ENCODE results near the gene TSPYL4. TPM values are rescaled to one million over a fixed set of nuclear protein-coding genes. Genes with fewer than 3 reads are reported as not detected.
A peak's percentile ranks its signal among the peaks of the same experiment; 100 is the strongest.

TSPYL4 gene
- total RNA-seq, 1 experiment from 2014 or later, result 15.0 TPM

DNA sequence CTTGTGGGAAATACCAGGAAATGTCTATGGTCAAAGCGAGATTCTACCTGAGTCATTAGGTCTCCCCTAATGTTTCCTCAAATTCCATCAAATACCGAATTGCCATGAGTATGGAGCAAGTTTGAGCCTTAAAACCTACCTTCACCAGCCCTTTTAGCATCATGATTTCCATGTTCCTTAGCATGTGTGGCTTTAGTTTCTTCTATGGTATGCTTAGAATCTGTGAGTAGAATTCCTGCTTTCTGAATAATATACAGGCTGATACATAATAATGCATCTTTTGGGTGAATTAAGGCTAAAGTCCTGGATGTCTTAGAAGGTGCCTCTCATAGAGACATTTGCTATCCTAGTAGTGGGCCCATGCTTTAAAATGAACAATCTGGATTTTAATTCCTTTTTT, 32.0 kb downstream of the TSPYL4 start:
- no TSS peak for BruUV-seq (replicated peaks)
- no peaks in the 10 kb centered on the region for H3K27me3 Mint-ChIP-seq (ENCODE audit: unreplicated experiment)
- TF ChIP-seq, protein P1, sequence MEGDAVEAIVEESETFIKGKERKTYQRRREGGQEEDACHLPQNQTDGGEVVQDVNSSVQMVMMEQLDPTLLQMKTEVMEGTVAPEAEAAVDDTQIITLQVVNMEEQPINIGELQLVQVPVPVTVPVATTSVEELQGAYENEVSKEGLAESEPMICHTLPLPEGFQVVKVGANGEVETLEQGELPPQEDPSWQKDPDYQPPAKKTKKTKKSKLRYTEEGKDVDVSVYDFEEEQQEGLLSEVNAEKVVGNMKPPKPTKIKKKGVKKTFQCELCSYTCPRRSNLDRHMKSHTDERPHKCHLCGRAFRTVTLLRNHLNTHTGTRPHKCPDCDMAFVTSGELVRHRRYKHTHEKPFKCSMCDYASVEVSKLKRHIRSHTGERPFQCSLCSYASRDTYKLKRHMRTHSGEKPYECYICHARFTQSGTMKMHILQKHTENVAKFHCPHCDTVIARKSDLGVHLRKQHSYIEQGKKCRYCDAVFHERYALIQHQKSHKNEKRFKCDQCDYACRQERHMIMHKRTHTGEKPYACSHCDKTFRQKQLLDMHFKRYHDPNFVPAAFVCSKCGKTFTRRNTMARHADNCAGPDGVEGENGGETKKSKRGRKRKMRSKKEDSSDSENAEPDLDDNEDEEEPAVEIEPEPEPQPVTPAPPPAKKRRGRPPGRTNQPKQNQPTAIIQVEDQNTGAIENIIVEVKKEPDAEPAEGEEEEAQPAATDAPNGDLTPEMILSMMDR (IDR thresholded peaks at IDR 0.05; ENCODE audit: unreplicated experiment), result no peak
- no peak overlapping the region for H3K27ac Mint-ChIP-seq (ENCODE audit: unreplicated experiment)
- DNase-seq, result no peak
- CTCF ChIA-PET, result no interaction called here
- H3K4me3 Mint-ChIP-seq (ENCODE audit: low read depth, unreplicated experiment), result no peak overlapping the region
- intact Hi-C loops (cut with micrococcal nuclease; ENCODE audit: unreplicated experiment), result no loop called here
- no peaks in the 10 kb centered on the region for H3K9me3 Mint-ChIP-seq (ENCODE audit: low read depth, unreplicated experiment)
- no peaks in the 10 kb centered on the region for H3K36me3 Mint-ChIP-seq (ENCODE audit: insufficient read depth, unreplicated experiment)
- H3K4me1 Mint-ChIP-seq (ENCODE audit: low read depth, unreplicated experiment), result no peaks in the 10 kb centered on the region

DNA sequence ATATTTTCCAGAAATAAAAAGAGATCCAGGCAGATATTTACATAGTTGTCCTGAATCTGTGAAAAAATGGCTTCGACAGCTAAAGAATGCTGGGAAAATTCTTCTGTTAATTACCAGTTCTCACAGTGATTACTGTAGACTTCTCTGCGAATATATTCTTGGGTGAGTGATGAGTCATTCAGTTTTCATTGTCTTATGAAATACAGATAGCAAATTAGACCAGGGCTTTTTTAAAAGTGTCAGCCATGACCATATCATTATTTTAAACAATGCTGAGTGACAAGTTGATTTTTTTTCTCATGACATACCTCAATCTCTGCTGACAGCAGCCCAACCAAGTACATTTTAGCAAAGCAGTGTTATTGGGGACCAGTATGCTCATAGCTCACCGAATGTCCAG, 32.8 kb downstream of the TSPYL4 start:
- TF ChIP-seq, protein P1 (IDR thresholded peaks at IDR 0.05; ENCODE audit: unreplicated experiment), result no peak
- no TSS peak for BruUV-seq (replicated peaks)
- no peaks in the 10 kb centered on the region for H3K27me3 Mint-ChIP-seq (ENCODE audit: unreplicated experiment)
- H3K4me1 Mint-ChIP-seq (ENCODE audit: low read depth, unreplicated experiment), result no peaks in the 10 kb centered on the region
- no peak overlapping the region for H3K27ac Mint-ChIP-seq (ENCODE audit: unreplicated experiment)
- no peak for DNase-seq
- H3K36me3 Mint-ChIP-seq (ENCODE audit: insufficient read depth, unreplicated experiment), result no peaks in the 10 kb centered on the region
- no peak overlapping the region for H3K4me3 Mint-ChIP-seq (ENCODE audit: low read depth, unreplicated experiment)
- CTCF ChIA-PET, result no interaction called here
- intact Hi-C loops (cut with micrococcal nuclease; ENCODE audit: unreplicated experiment), result no loop called here
- H3K9me3 Mint-ChIP-seq (ENCODE audit: low read depth, unreplicated experiment), result no peaks in the 10 kb centered on the region

DNA sequence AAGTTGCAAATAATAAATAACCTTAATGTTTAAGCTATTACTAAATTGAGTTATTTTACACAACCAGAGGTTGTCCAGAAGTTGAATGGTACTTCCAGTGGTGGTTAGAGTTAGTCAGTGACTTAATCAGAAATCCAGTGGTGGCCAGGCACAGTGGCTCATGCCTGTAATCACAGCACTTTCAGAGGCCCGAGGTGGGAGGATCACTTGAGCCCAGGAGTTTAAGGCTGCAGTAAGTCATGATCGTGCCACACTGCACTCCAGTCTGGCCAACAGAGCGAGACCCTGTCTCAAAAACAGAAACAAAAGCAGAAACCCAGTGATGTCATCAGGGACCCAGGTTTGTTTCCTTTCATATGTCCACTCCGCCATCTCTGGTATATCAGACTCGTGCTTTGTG, 35.0 kb downstream of the TSPYL4 start:
- intact Hi-C loops (cut with micrococcal nuclease; ENCODE audit: unreplicated experiment), result loop anchor here (5.0 kb wide), 2 partner anchors 343 to 428 kb away; no protein-coding TSS in a partner anchor
- H3K4me1 Mint-ChIP-seq (ENCODE audit: low read depth, unreplicated experiment), result no peaks in the 10 kb centered on the region
- H3K36me3 Mint-ChIP-seq (ENCODE audit: insufficient read depth, unreplicated experiment), result no peaks in the 10 kb centered on the region
- no peak overlapping the region for H3K27ac Mint-ChIP-seq (ENCODE audit: unreplicated experiment)
- CTCF ChIA-PET, result no interaction called here
- DNase-seq, result no peak
- H3K27me3 Mint-ChIP-seq (ENCODE audit: unreplicated experiment), result no peaks in the 10 kb centered on the region
- TF ChIP-seq, protein P1 (IDR thresholded peaks at IDR 0.05; ENCODE audit: unreplicated experiment), result no peak
- H3K9me3 Mint-ChIP-seq (ENCODE audit: low read depth, unreplicated experiment), result no peaks in the 10 kb centered on the region
- H3K4me3 Mint-ChIP-seq (ENCODE audit: low read depth, unreplicated experiment), result no peak overlapping the region
- no TSS peak for BruUV-seq (replicated peaks)

DNA sequence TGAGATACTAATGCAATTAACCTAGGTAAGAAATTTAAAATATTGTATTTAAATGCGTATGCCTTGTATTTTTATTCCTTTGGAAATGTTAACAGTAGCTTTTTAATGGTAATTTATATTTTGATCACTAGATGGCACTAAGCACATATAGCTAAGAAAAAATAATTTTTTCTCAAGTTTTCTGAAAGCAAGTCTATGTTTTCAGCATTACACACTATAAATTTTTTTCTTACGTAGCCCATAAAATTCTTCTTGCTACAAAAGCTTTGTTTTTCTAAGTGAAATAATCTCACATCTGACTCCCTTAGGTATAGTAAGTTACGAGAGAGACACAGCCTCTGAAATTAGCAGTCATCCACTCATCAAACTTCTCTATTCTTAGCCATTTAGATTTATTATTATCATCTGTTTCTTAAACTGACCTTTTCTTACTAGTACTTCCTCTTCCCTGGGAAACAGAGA, 35.7 kb downstream of the TSPYL4 start:
- TF ChIP-seq, protein P1 (IDR thresholded peaks at IDR 0.05; ENCODE audit: unreplicated experiment), result peak; percentile 31
- Mint-ChIP-seq H3K27me3 (ENCODE audit: unreplicated experiment) (no peaks in the 10 kb centered on the region), H3K27ac (ENCODE audit: unreplicated experiment) (no peak overlapping the region), H3K36me3 (ENCODE audit: insufficient read depth, unreplicated experiment) (no peaks in the 10 kb centered on the region), H3K9me3 (ENCODE audit: low read depth, unreplicated experiment) (no peaks in the 10 kb centered on the region), H3K4me3 (ENCODE audit: low read depth, unreplicated experiment) (no peak overlapping the region), H3K4me1 (ENCODE audit: low read depth, unreplicated experiment) (no peaks in the 10 kb centered on the region)
- intact Hi-C loops (cut with micrococcal nuclease; ENCODE audit: unreplicated experiment), result loop anchor here (5.0 kb wide), 2 partner anchors 344 to 429 kb away; no protein-coding TSS in a partner anchor
- BruUV-seq (replicated peaks), result no TSS peak
- DNase-seq, result no peak
- CTCF ChIA-PET, result interaction anchor here (0.6 to 1.9 kb wide), 6 partner anchors 10 to 347 kb away, joined by 3 to 6 read pairs (median 4); partner anchors contain the start of genes CALHM5 and TSPYL4

All from Calu3 (cell line).